GM19372 (cell line): ENCODE data around the gene HPS4.

ENCODE experiments used
- ATAC-seq: cut with Tn5 transposase; IDR thresholded peaks from one replicate; pipeline ENCODE4 v1.9.1; 2021; ENCODE audit warnings: mild to moderate bottlenecking, low read depth, moderate library complexity; ENCODE audit not compliant: unreplicated experiment

The HPS4 gene

GRCh38 chr22:26499188-26499703 lies 15.7 kb upstream of the HPS4 start:
- no peak for ATAC-seq

- ATAC-seq: no peak
Measured at GRCh38 chr22:26496456-26496855, 12.9 kb upstream of the HPS4 start.

- ATAC-seq: no peak
Measured at GRCh38 chr22:26494506-26494905, 10.9 kb upstream of the HPS4 start.

GRCh38 chr22:26492220-26492619 lies 8.6 kb upstream of the HPS4 start:
- no peak for ATAC-seq

- no peak for ATAC-seq
Measured at GRCh38 chr22:26489447-26490036, 6.0 kb upstream of the HPS4 start.

GRCh38 chr22:26487996-26488395 lies 4.4 kb upstream of the HPS4 start:
- ATAC-seq: no peak

- no peak for ATAC-seq
Measured at GRCh38 chr22:26486394-26486793, 2.8 kb upstream of the HPS4 start.

- ATAC-seq: no peak
Measured at GRCh38 chr22:26485806-26486390, 2.3 kb upstream of the HPS4 start.

GRCh38 chr22:26485013-26485412 lies 1.4 kb upstream of the HPS4 start:
- ATAC-seq: no peak

- no peak for ATAC-seq
Measured at GRCh38 chr22:26484360-26484706, 750 bp upstream of the HPS4 start.

GRCh38 chr22:26483043-26483438 lies 542 bp downstream of the HPS4 start:
- no peak for ATAC-seq

GRCh38 chr22:26482161-26482560 lies 1.4 kb downstream of the HPS4 start:
- no peak for ATAC-seq

- ATAC-seq: no peak
Measured at GRCh38 chr22:26481694-26482093, 1.9 kb downstream of the HPS4 start.

GRCh38 chr22:26481112-26481693 lies 2.4 kb downstream of the HPS4 start:
- ATAC-seq: no peak

- no peak for ATAC-seq
Measured at GRCh38 chr22:26480611-26480932, 3.0 kb downstream of the HPS4 start.

GRCh38 chr22:26479792-26480610 lies 3.6 kb downstream of the HPS4 start:
- ATAC-seq: no peak

- ATAC-seq: no peak
Measured at GRCh38 chr22:26479043-26479791, 4.4 kb downstream of the HPS4 start.

GRCh38 chr22:26477341-26477731 lies 6.2 kb downstream of the HPS4 start:
- no peak for ATAC-seq

GRCh38 chr22:26476705-26477340 lies 6.8 kb downstream of the HPS4 start:
- ATAC-seq: no peak

GRCh38 chr22:26474682-26475081 lies 8.9 kb downstream of the HPS4 start:
- no peak for ATAC-seq
